ENCODE measurements around the gene AVPR2. TPM values are rescaled to one million over a fixed set of nuclear protein-coding genes. Genes with fewer than 3 reads are reported as not detected.

AVPR2 gene
- total and polyA plus RNA-seq, 2 donors (not counting 1 experiment from before 2014, with no cell fraction given), result not detected

DNA sequence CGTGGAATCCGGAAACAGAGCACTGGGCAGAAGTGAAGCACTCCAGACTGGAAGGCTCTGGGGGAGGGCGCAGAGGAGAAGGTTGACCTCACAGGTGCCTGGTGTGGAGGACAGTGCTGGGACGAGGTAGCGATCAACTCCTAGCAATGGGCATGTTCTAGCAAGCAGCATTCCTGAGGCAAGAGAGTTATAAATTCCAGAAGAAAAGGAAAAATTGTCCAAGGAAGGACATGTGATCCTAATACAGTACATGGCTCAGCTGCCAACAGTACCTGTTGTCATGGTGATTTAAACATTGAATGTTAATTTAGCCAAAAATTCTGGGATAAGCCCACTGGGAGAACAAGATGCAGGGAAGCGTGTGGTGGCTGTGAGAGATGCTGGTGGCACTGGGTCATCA, 13.4 kb downstream of the AVPR2 start:
- no peak for TF ChIP-seq EZH2 (IDR thresholded peaks at IDR 0.05; ENCODE audit: low read length, missing control alignments)
- TF ChIP-seq, protein P1, sequence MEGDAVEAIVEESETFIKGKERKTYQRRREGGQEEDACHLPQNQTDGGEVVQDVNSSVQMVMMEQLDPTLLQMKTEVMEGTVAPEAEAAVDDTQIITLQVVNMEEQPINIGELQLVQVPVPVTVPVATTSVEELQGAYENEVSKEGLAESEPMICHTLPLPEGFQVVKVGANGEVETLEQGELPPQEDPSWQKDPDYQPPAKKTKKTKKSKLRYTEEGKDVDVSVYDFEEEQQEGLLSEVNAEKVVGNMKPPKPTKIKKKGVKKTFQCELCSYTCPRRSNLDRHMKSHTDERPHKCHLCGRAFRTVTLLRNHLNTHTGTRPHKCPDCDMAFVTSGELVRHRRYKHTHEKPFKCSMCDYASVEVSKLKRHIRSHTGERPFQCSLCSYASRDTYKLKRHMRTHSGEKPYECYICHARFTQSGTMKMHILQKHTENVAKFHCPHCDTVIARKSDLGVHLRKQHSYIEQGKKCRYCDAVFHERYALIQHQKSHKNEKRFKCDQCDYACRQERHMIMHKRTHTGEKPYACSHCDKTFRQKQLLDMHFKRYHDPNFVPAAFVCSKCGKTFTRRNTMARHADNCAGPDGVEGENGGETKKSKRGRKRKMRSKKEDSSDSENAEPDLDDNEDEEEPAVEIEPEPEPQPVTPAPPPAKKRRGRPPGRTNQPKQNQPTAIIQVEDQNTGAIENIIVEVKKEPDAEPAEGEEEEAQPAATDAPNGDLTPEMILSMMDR (conservative IDR thresholded peaks at IDR 0.05 in 1 of 2, IDR thresholded peaks at IDR 0.05 in 1 of 2; ENCODE audit: low read depth in 1 of 2, low read length in 2 of 2), result no peak
- no peaks in the 10 kb centered on the region for H3K27me3 ChIP-seq (ENCODE audit: control insufficient read depth, insufficient read depth, low read length)
- no peak overlapping the region for H3K9ac ChIP-seq (ENCODE audit: insufficient read depth, low read length)
- H4K20me1 ChIP-seq (ENCODE audit: control insufficient read depth, extremely low read depth, insufficient read depth, low read length), result no peaks in the 10 kb centered on the region
- H2AFZ ChIP-seq (ENCODE audit: low read length), result no peak overlapping the region
- no peak overlapping the region for H3K4me2 ChIP-seq (ENCODE audit: extremely low read depth, insufficient read depth, low read length)
- H3K79me2 ChIP-seq (ENCODE audit: control insufficient read depth, insufficient read depth, low read length), result no peaks in the 10 kb centered on the region
- no peaks in the 10 kb centered on the region for H3K9me3 ChIP-seq (ENCODE audit: control insufficient read depth, insufficient read depth, low read depth, low read length)
- no peak overlapping the region for H3K27ac ChIP-seq (ENCODE audit: insufficient read depth, low read length)
- H3K36me3 ChIP-seq (ENCODE audit: control insufficient read depth, insufficient read depth, low read length), result no peaks in the 10 kb centered on the region
- no peak overlapping the region for H3K4me3 ChIP-seq (replicated peaks in 1 of 4; ENCODE audit: control extremely low read depth in 1 of 4, insufficient read depth in 1 of 4, low read depth in 3 of 4, low read length in 4 of 4)
- no peaks in the 10 kb centered on the region for H3K4me1 ChIP-seq (ENCODE audit: control insufficient read depth, extremely low read depth, insufficient read depth, low read length)
- no peak for DNase-seq (ENCODE audit: low read depth in 2 of 2)

DNA sequence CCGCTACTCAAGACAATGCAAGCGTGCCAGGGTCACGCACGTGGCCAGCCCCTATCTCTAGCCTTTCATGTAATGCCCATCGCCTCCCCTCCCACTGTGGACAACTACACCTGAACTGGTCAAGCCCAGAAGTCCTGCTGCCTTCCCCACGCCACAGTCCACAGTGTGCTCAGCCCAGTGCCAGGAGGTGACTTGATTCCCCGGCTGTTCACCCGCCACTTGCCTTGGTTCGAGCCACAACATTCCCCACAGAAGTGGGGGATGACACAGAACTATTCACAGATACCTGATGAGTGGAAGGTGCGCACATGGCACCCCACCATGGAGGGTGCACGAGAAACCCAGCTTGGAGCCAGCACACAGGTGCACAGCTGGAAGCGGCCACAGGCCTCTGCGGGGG, 14.8 kb downstream of the AVPR2 start:
- TF ChIP-seq, protein P1 (conservative IDR thresholded peaks at IDR 0.05 in 1 of 2, IDR thresholded peaks at IDR 0.05 in 1 of 2; ENCODE audit: low read depth in 1 of 2, low read length in 2 of 2), result no peak
- TF ChIP-seq EZH2 (IDR thresholded peaks at IDR 0.05; ENCODE audit: low read length, missing control alignments), result no peak
- no peaks in the 10 kb centered on the region for H4K20me1 ChIP-seq (ENCODE audit: control insufficient read depth, extremely low read depth, insufficient read depth, low read length)
- peaks cover 2% of the 10 kb centered on the region for H3K4me1 ChIP-seq (ENCODE audit: control insufficient read depth, extremely low read depth, insufficient read depth, low read length)
- no peaks in the 10 kb centered on the region for H3K9me3 ChIP-seq (ENCODE audit: control insufficient read depth, insufficient read depth, low read depth, low read length)
- no peak overlapping the region for H2AFZ ChIP-seq (ENCODE audit: low read length)
- H3K4me2 ChIP-seq (ENCODE audit: extremely low read depth, insufficient read depth, low read length), result no peak overlapping the region
- H3K27ac ChIP-seq (ENCODE audit: insufficient read depth, low read length), result no peak overlapping the region
- H3K9ac ChIP-seq (ENCODE audit: insufficient read depth, low read length), result no peak overlapping the region
- no peak for DNase-seq (ENCODE audit: low read depth in 2 of 2)
- H3K4me3 ChIP-seq (replicated peaks in 1 of 4; ENCODE audit: control extremely low read depth in 1 of 4, insufficient read depth in 1 of 4, low read depth in 3 of 4, low read length in 4 of 4), result no peak overlapping the region
- no peaks in the 10 kb centered on the region for H3K27me3 ChIP-seq (ENCODE audit: control insufficient read depth, insufficient read depth, low read length)
- no peaks in the 10 kb centered on the region for H3K36me3 ChIP-seq (ENCODE audit: control insufficient read depth, insufficient read depth, low read length)
- no peaks in the 10 kb centered on the region for H3K79me2 ChIP-seq (ENCODE audit: control insufficient read depth, insufficient read depth, low read length)

DNA sequence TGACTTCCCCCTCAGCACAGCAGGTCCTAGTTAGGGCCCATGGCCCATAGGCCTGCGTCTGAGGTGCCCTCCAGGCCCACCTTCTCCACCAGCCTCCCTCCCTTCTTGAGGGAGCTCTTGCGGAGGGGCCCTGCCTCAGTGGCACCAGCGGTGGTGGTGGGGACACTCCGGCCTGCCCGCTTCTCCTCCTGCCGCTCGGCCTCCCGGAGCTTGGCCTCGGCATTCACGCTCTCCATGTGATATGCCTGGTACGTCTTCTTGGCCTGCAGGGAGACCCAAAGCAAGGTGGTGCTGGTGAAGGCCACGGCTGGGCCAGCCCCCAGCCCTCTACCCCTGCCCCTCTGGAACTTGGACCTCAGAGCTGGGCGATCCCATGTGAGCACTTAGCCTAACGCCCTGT, 16.1 kb downstream of the AVPR2 start:
- no peaks in the 10 kb centered on the region for H3K36me3 ChIP-seq (ENCODE audit: control insufficient read depth, insufficient read depth, low read length)
- H2AFZ ChIP-seq (ENCODE audit: low read length), result no peak overlapping the region
- no peaks in the 10 kb centered on the region for H3K27me3 ChIP-seq (ENCODE audit: control insufficient read depth, insufficient read depth, low read length)
- no peak overlapping the region for H3K9ac ChIP-seq (ENCODE audit: insufficient read depth, low read length)
- peaks cover 2% of the 10 kb centered on the region for H3K4me1 ChIP-seq (ENCODE audit: control insufficient read depth, extremely low read depth, insufficient read depth, low read length)
- no peak for DNase-seq (ENCODE audit: low read depth in 2 of 2)
- H3K4me3 ChIP-seq (replicated peaks in 1 of 4; ENCODE audit: control extremely low read depth in 1 of 4, insufficient read depth in 1 of 4, low read depth in 3 of 4, low read length in 4 of 4), result no peak overlapping the region
- no peak overlapping the region for H3K27ac ChIP-seq (ENCODE audit: insufficient read depth, low read length)
- no peak overlapping the region for H3K4me2 ChIP-seq (ENCODE audit: extremely low read depth, insufficient read depth, low read length)
- no peaks in the 10 kb centered on the region for H3K9me3 ChIP-seq (ENCODE audit: control insufficient read depth, insufficient read depth, low read depth, low read length)
- no peaks in the 10 kb centered on the region for H4K20me1 ChIP-seq (ENCODE audit: control insufficient read depth, extremely low read depth, insufficient read depth, low read length)
- H3K79me2 ChIP-seq (ENCODE audit: control insufficient read depth, insufficient read depth, low read length), result no peaks in the 10 kb centered on the region
- TF ChIP-seq EZH2 (IDR thresholded peaks at IDR 0.05; ENCODE audit: low read length, missing control alignments), result no peak
- TF ChIP-seq, protein P1 (conservative IDR thresholded peaks at IDR 0.05 in 1 of 2, IDR thresholded peaks at IDR 0.05 in 1 of 2; ENCODE audit: low read depth in 1 of 2, low read length in 2 of 2), result no peak

Data from fibroblast of lung (primary cell).